Hematopoietic multipotent progenitor cell treated with erythropoietin and hydrocortisone succinate and interleukin-3 and kit ligand, for 17 days (in vitro differentiated cells): ENCODE results near the gene ABI3BP.

Experiments used
- DNase-seq: peaks from one replicate; pipeline ENCODE4 v3.0.0-alpha.2; 2015; ENCODE audit warnings: low spot score

ABI3BP gene

DNA sequence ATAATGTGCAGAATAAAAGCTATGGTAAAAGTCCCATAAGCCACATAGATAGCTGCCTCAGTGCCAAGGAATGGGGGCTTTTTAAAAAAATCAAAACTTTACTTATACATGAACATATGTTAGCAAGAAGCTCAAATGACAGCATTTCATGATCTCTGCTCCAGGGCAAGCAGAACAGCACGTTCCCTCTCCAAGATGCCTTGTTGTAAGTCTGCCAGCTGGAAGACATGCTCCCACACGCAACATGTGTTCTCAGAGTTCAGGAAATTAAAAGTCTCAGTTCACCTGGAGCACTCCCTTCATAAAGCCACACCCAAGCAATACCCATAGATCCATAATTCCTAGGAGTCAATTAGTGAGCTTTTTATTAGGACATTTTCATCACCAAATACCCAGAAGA lies 52.2 kb downstream of the ABI3BP start:
- no peak for DNase-seq

DNA sequence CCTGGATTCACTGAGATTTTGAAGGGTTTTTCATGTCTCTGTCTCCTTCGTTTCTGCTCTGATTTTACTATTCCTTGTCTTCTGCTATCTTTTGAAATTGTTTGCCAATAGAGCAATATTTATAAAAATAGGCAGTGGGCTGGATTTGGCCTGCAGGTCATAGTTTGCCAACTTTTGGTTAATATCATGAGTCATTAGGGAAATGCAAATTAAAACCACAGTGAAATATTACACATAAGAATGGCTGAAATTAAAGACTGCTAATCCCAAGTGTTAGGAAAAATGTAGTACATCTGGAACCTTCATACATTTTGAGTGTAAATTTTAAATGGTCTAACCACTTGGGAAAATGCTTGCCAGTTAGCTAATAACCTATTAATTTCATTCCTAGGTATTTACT lies 56.3 kb downstream of the ABI3BP start:
- no peak for DNase-seq

DNA sequence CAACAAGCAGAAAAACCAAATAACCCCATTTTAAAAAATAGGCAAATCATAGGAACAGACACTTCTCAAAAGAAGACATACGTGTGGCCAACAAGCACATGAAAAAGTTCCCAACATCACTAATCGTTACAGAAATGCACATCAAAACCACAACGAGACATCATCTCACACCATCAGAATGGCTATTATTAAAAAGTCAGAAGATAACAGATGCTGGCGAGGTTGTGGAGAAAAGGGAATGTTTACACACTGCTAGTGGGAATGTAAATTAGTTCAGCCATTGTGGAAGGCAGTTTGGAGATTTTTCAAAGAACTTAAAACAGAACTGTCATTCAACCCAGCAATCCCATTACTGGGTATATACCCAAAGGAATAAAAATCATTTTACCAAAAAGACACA lies 60.7 kb downstream of the ABI3BP start:
- no peak for DNase-seq

DNA sequence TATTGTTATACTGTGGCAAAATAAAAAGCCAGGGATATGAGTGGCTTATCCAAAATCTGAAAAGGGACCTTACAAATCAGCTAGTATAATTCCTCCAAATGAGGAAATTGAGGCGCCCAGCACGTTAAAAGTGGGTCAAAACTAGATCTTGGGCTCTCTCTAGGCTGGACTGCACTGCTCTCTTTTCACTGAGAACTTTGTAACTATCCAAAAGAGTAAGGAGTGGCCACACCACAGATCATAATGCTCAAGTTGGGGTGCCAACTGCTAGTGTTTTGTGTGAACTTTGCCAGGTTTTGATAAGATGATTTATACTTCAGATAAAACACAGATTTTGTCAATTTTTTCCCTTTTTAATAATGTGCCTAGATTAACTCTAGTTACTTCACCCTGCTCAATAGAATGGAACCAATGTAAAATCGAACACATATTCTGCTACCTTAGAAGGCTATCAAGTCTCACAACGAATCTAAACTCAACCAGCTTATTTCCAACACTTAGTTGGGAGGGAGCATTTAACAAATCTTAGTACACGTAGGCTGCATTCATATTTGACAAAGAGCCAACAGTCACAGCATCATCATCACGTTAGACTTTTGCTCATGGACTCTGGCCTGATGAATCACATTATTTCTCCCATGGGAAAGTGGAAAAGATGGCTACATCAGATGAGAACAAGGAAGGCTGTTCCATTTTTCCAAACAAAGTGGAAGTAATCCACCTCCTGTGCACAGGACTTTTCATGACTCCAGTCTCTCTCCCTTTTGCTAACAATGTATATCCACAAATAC lies 64.4 kb downstream of the ABI3BP start:
- DNase-seq, result no peak

DNA sequence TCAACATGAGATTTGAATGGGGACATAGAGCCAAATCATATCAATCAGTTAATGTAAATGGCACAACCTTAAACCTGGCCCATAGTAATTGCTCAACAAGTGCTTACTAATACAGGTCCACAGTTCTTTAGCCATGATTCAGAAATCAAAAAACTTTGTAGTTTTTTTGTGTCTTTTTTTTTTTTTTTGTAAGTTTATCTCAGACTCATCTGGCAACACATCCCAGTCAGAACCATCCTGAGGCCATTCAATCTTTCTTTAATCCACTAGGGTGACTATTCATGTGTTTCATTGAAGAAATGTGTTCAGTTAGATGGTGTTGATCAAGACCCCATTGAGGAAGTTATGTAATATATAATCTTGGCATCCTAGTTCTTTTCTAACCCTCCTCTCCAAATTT lies 65.4 kb downstream of the ABI3BP start:
- no peak for DNase-seq

DNA sequence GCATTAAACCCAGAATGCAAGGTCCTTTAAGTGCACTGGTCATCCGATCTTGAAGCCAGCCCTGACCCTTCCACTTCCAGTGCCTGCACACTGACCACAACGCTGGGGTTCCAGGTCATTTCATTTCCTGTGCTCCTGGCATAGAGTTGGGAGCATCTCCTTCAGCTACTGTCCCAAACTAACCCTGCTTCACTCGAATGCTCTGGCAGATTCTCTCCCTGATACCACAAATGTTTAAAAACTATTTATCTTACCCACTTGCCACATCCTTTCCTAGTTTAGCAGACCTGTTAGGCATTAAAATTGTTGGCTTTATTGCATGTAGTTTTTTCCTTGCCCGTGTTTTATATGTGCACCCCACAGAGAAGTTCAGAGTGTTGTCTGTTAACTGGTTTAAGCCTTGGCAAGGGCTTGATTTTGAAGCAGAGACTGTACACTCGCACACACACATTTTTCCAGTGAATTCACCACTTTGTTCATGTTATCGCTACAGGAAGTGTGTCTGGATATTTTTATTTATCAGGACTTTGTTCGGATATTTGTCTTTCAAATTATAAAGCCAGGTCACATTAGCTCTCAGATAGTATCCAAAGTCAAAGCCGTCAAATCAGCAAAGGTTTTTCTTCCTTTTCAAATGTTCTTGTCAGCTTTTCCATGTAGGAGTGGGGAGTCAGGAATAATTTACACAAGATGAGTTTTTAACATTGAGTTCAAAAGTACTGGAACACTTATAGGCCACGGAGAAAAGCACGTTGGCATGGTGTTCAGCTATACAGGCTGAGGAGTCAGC lies 77.3 kb downstream of the ABI3BP start:
- DNase-seq, result no peak

DNA sequence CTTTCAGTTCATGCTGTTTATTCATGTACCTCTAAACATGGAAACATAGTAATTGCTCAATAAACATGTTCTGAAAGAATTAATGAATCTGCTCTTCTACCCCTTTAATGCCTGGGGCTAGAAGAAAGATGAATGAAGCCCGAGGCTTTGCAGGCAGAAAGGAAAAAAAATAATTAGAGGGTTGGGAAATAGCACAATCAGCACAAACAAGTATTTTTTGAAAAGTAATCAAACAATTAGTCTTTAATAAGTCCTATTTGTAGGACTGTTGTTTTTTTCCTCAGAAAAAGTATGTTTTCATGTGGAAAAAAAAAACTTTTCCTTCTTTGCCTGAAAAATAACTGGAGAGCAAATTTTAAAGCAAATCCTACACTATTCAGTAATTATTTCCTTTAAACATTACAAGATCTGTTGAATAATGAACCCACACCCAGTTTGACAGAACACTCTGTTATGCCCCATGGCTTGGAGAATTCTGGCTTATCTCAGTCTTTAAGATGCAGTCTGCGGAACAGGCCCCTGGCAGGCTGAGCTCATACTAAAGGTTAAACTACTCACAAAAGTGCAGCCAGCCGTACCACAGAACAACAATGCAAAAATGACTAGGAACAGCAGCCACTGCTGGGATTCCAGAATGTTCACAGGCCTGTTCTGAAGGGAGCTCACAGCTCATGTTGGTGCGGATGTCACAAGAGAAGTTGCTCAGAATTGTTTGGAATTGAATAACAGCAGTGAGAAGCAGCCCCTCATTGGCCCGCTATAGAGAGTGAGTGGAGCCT lies 79.2 kb downstream of the ABI3BP start:
- DNase-seq, result no peak

DNA sequence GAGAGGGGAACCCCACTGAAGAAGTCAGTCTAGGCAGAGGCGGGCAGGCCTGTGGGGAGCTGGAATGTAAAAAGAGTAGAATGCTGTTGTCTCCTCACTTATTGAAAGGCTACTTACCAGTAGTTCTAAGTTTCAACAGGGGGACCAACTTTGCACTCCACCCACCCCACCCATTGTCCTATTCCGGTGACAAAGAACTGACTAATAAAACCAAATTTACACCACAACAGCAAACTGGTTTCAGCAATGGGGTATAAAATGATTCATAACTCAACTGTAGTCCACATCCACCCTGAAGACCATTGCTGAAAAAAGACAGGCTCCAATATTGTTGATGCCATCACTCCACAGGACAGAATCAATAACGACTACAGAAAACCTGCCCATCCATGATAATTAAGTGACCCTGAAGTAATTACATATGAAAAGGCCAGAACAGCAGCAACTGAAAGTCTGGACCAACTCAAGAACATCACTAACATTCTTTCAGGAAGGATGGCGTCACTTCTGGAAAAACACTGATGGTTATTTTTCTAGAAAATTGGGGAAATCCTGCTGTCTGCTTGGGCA lies 80.2 kb downstream of the ABI3BP start:
- no peak for DNase-seq

DNA sequence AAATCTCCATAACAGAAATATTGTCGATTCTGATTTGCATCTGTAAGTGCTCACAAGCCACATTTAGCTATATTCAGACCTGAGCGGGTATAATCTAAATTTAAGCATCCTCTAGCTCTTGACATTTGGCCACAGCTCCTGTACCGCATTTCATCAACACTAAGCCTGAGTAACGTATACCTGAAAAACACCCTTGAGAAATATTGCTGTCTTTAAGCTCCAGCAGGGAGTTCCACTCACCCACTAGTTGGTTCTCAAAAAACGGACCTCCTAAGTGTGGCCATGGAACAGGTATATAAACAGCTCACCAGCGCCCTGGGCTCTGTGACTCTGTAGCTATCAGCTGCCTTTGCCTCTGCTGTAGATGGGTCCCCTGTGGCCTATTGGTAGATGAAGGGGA lies 80.7 kb downstream of the ABI3BP start:
- no peak for DNase-seq

DNA sequence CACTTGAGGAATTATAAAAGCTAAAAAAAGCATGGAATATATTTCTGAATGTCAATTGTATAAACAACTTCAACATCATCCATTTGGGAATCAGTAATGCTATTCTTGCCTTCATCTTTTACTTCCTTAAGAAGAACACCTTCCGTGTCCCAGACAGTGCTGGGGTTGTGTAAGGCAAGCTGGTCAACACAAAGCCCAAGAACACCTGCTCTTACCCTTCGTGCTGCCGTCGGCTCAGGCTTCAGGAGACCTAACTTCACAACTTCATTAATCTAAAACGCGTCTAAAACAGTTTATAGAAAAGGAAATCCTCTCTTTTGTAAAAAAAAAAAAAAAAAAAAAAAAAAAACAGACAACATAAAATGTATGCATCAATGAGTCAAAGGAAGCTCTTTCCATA lies 81.3 kb downstream of the ABI3BP start:
- DNase-seq, result no peak

DNA sequence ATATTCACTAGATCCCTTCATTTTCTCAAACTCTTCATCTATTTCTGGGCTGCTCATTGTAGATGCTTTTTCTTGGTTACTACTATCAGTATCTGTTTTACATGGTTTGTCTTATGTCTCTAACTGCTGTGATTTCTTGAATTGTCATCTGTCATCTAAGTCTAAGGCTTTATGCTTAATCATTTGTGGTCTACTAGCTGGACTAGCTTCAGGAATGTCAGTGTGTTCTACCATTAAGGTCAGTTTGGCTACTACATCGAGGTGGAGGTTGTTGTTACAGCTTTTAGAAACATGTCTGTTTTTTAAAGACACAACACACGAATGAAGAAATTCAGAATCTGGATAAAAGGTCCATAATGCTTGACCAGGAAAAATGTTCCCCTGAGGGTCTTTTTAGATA lies 82.2 kb downstream of the ABI3BP start:
- DNase-seq, result no peak

DNA sequence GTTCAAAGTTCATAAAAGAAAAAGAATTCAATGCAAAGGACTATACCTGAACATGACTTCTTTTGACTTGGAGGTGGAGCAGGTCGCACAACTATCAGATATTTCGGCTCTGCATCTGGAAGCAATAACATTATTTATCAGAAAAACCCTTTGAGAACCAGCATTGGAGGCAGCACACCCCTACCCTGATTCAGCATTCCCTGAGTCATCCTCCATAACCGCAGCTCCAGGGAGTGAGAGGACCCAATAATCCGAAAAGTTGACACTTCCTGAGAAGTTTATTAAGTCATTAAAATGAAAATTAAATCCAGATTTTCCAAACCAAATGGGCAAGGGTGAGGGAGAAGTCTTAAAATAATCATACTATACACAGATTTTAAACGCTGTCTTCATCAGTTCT lies 90.6 kb downstream of the ABI3BP start:
- DNase-seq, result no peak

DNA sequence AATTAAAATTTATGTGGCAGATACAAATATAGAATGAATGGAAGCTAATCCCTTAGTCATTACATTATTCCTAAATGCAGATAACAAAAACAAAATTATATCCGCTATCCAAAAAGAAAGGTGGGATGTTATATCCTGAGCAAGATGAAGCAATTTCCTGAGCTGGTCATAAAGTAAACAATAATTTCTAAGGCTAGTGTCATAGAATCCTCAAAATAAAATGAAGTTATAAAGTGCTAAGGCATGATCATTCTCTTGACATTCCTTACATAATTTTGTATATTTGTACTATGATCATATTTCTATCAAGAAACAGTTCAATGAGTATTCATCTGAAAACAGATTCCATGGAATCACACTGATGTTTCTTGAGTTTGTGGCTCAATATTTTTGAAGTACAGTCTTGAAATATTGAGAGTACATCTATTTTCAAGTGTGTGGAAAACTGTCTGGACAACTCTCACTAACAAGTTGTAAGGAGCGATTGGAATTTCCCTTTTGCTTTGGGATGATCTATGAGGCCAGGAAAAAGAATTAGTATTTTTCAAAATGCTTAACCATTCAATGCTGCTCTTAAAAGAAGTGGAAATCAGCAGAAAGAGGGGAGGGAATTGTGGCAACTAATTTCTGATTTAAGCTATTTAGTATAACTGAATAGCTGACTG lies 92.4 kb downstream of the ABI3BP start:
- no peak for DNase-seq

DNA sequence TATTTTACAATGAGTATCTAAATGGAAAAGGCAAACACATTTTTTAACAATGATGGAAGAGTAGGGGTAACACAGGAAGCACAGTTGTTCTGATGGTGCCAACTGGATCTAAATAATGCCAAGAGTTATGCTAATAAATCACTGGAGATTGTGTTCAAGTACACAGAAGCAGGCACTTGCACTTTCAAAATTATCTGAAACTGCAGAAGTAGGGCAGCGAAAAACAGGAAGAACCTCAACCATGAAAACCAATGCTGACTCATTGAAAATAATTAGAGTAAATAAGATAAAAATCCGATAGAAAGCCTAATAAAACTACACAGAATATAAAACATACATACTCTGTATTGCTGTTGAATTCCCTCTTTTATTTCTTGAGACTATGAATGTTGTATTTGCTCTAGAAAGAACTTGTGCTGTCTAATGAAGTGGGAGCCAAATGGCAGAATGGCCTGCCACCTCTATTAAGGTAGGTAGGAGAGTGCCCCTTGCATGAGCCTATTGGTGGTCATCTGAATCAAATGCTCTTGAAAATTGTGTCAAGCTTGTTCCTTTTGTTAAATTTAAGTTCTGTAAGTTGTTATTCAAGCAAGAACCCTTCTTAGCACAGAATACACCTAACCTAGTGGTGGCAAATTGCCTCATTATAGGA lies 93.7 kb downstream of the ABI3BP start:
- no peak for DNase-seq

DNA sequence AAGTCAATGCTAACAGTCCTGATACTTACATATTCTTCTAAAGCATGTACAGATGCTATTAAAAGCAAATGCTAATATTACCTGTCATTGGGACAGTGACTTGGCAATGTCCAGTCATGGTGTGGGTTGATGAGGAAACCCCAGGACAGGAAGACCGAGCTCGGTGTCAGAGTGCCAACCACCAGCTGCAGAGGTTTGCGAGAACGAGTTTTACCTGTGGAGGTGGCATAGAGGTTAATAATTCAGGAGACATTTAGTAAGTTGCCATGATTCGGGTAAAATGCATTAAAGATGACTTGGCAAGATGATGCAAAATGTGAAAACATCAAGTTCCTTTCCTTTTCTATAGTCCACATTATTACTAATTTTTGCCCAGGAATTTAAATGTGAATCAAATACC lies 94.5 kb downstream of the ABI3BP start:
- DNase-seq, result no peak

DNA sequence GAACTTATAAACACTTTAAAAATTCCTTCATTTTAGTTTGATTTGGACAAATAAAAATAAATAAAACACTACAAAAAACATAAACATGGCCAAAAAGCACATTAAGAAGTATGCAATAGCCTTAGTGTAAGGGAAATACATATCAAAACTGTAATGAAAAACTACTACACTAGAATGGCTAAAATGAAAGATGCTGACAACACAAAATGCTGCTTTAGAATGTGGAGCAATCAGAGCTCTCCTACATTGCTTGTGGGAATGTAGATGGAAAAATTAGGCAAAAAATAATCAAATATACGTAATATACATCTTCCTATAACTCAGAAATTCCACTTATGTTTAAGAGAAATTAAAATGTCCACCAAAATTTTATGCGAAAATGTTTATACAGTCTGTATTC lies 96.2 kb downstream of the ABI3BP start:
- DNase-seq, result no peak

DNA sequence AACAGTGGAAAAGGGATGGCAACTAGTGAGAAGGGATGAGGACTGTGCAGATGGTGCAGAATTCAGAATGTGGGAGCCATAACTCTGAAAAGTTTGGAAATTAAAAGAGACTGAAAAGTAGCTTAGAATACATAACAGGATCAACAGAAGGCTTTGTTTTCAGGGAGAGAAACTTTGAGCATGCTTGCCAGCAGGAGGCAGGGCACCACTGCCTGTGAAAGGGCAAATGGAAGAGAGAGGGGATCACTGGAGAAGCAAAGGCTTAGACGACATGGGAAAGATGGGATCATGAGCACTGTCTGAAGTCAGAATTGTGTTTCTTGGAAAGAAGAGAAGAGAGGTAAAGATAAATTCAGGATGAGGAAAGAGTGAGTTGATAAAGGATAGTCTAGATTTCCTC lies 99.6 kb downstream of the ABI3BP start:
- no peak for DNase-seq

DNA sequence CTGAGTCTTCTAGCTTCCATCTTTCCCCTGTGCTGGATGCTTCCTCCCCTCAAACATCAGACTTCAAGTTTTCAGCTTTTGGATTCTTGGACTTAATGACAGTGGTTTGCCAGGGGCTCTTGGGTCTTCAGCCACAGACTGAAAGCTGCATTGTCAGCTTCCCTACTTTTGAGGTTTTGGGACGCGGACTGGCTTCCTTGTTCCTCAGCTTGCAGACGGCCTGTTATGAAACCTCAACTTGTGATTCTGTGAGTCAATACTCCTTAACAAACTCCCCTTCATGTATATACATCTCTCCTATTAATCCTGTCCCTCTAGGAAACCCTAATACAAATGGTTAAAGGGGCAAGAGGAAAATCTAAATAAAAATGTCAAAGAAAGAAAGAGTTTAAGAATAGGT lies 100.1 kb downstream of the ABI3BP start:
- no peak for DNase-seq

DNA sequence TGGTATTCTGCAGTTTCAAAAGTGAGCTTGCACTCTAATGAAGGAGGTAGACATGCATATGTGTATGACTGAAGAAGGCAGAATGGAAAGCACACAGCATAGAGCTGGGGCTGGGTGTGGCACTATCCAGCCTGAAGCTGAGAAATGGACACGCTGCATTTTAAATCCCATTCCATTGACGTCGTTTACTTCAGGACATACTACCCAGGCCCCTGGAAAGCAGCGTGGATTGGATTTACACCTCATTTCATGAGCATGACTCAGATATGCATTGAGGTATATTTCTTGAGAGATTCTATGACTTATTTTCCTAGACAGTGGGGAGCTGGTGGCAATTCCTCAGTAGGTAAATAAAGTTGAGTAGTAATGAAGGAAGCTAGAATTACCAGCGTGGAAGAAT lies 101.4 kb downstream of the ABI3BP start:
- DNase-seq, result no peak

DNA sequence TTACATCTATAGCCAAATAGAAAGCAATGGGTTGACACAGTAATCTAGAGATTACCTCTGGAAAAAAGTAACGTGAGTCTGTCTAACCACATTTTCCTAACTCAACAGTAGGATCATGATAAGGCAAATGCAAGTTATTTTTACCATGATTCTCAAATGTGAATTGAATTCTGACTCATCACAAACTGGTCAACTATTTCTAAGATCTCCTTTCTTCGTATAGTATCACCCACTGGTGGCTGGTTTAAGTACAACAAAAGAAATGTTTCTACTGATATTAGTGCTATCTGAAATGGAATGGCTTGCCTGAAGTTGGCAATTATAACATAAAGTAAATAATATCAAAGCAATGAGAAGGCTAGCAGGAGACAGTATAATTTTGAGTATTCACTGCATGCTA lies 102.2 kb downstream of the ABI3BP start:
- DNase-seq, result no peak

DNA sequence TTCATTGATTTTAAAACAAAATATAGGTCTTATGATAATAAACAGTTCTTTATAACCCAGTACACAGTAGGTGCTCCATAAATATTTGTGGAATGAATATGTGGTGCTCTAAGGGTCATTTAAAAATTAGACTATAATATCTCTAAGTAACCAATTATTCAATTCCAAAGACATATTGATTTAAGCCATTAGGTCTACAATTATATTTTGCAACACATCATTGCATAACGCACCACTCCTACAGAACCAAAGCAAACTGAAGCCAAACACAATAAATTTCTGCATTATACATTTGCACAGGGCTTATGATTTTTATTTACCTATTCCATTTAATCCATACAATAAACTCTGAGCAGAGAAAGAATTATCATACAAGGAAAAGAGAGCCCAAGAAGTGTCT lies 104.3 kb downstream of the ABI3BP start:
- no peak for DNase-seq
